CD14-positive monocyte (primary cell): ENCODE measurements around the gene CTBP2. TPM values are rescaled to one million over a fixed set of nuclear protein-coding genes. Genes with fewer than 3 reads are reported as not detected.

Experiments used
- DNase-seq, 3 donors: peaks; one replicate each; pipeline ENCODE4 v3.0.0-alpha.2; 2011 to 2022
- H2AFZ ChIP-seq: 2 replicates; pipeline ENCODE4 v1.6.0; 2012; ENCODE audit warnings: mild to moderate bottlenecking, low read depth, low read length, inconsistent platforms; ENCODE audit not compliant: insufficient read depth, poor library complexity, severe bottlenecking
- H3K27ac ChIP-seq, 2 donors: 1 replicate in 1 of 2; 2 replicates in 1 of 2; pipeline ENCODE4 v1.5.1; 2012 to 2013; ENCODE audit warnings: low read length in 2 of 2, control low read depth in 1 of 2, inconsistent platforms in 1 of 2, low read depth in 1 of 2, mild to moderate bottlenecking in 1 of 2
- H3K27me3 ChIP-seq, 2 donors: one replicate each; pipeline versions ENCODE4 v1.6.0 to v1.6.1; 2011 to 2013; ENCODE audit warnings: low read length in 2 of 2; ENCODE audit not compliant: control insufficient read depth in 2 of 2, insufficient read depth in 2 of 2
- H3K36me3 ChIP-seq, 2 donors: replicated peaks in 1 of 2; 1 replicate in 1 of 2; 2 replicates in 1 of 2; pipeline versions ENCODE4 v1.5.1 to v1.6.1; 2012 to 2013; ENCODE audit warnings: low read length in 2 of 2, control low read depth in 1 of 2, inconsistent platforms in 1 of 2, mild to moderate bottlenecking in 1 of 2; ENCODE audit not compliant: insufficient read depth in 2 of 2, control insufficient read depth in 1 of 2
- H3K4me1 ChIP-seq, 2 donors: 1 replicate in 1 of 2; 2 replicates in 1 of 2; pipeline versions ENCODE4 v1.5.1 to v1.6.1; 2012 to 2013; ENCODE audit warnings: low read length in 2 of 2, control low read depth in 1 of 2, inconsistent platforms in 1 of 2, mild to moderate bottlenecking in 1 of 2, moderate library complexity in 1 of 2; ENCODE audit not compliant: insufficient read depth in 2 of 2, control insufficient read depth in 1 of 2
- H3K4me2 ChIP-seq: replicated peaks from 2 replicates; pipeline ENCODE3; 2012; ENCODE audit warnings: low read length, moderate library complexity, mild to moderate bottlenecking; ENCODE audit not compliant: poor library complexity, severe bottlenecking; ENCODE audit errors: extremely low read depth
- H3K4me3 ChIP-seq, 3 experiments: fragments of 200-600 bp in 1 of 3; sonication (generic) in 1 of 3; replicated peaks in 1 of 3; 1 replicate in 2 of 3; 2 replicates in 1 of 3; pipeline ENCODE4 v1.5.1; 2011 to 2013; ENCODE audit warnings: low read length in 3 of 3, mild to moderate bottlenecking in 3 of 3, control low read depth in 2 of 3, low read depth in 2 of 3, inconsistent platforms in 1 of 3, moderate library complexity in 1 of 3
- H3K79me2 ChIP-seq: 2 replicates; pipeline ENCODE4 v1.6.0; 2012; ENCODE audit warnings: mild to moderate bottlenecking, control low read depth, inconsistent platforms, low read length, moderate library complexity; ENCODE audit not compliant: insufficient read depth
- H3K9ac ChIP-seq: 2 replicates; pipeline ENCODE4 v1.6.0; 2017; ENCODE audit warnings: low read length, mild to moderate bottlenecking; ENCODE audit not compliant: insufficient read depth, poor library complexity, severe bottlenecking
- H3K9me3 ChIP-seq, 2 donors: replicated peaks in 1 of 2; 1 replicate in 1 of 2; 2 replicates in 1 of 2; pipeline versions ENCODE4 v1.5.1 to v1.6.1; 2012 to 2013; ENCODE audit warnings: low read length in 2 of 2, control low read depth in 1 of 2; ENCODE audit not compliant: control insufficient read depth in 1 of 2, insufficient read depth in 1 of 2
- H4K20me1 ChIP-seq: 2 replicates; pipeline ENCODE4 v1.6.0; 2012; ENCODE audit warnings: mild to moderate bottlenecking, low read length, control low read depth, moderate library complexity; ENCODE audit not compliant: insufficient read depth
- H3K27ac Mint-ChIP-seq, 7 donors: one replicate each; pipeline ENCODE4 v1.8.0; 2020; ENCODE audit warnings: mild to moderate bottlenecking in 7 of 7, mixed read lengths in 7 of 7, moderate library complexity in 6 of 7, inconsistent platforms in 2 of 7
- H3K27me3 Mint-ChIP-seq, 3 donors: one replicate each; pipeline ENCODE4 v1.8.0; 2021 to 2022; ENCODE audit warnings: low read depth in 3 of 3, mild to moderate bottlenecking in 3 of 3, mixed read lengths in 3 of 3, moderate library complexity in 3 of 3, inconsistent platforms in 1 of 3
- H3K36me3 Mint-ChIP-seq, 2 donors: one replicate each; pipeline ENCODE4 v1.8.0; 2020; ENCODE audit warnings: mixed read lengths in 2 of 2, inconsistent platforms in 1 of 2, mild to moderate bottlenecking in 1 of 2
- H3K4me1 Mint-ChIP-seq: one replicate; pipeline ENCODE4 v1.8.0; 2020; ENCODE audit warnings: mild to moderate bottlenecking, mixed read lengths
- H3K4me3 Mint-ChIP-seq, 2 donors: one replicate each; pipeline ENCODE4 v1.8.0; 2020; ENCODE audit warnings: mild to moderate bottlenecking in 2 of 2, mixed read lengths in 2 of 2, moderate library complexity in 1 of 2
- H3K9me3 Mint-ChIP-seq, 7 donors: one replicate each; pipeline ENCODE4 v1.8.0; 2020 to 2022; ENCODE audit warnings: mixed read lengths in 7 of 7, mild to moderate bottlenecking in 6 of 7, moderate library complexity in 6 of 7, inconsistent platforms in 2 of 7
- WGBS: methylation state at CpG from one replicate; pipeline ENCODE4 v1.1.5; 2013; ENCODE audit warnings: missing lambda C conversion rate; ENCODE audit not compliant: insufficient coverage; 5-methylcytosine and 5-hydroxymethylcytosine counted together
- intact Hi-C, 2 donors: fragments of 100-400 bp; cut with micrococcal nuclease; formaldehyde crosslinking; loops; one replicate each; pipeline versions ENCODE4 v1.15.0 to v1.15.1; 2023
- polyA plus RNA-seq, 3 donors: library from polyadenylated mRNA; depleted of rRNA in 1 of 3; unstranded in 2 of 3; stranded (reverse) in 1 of 3; fragments of 300-500 nt in 2 of 3; fragments of >200 nt in 1 of 3; fragmentation: Illumina TruSeq in 2 of 3; gene quantifications; 1 replicate in 2 of 3; 2 replicates in 1 of 3; pipeline ENCODE4 v1.2.3, GENCODE V29; 2012 to 2021
- TF ChIP-seq, protein P1 (sequence below): fragments of 200-600 bp; IDR thresholded peaks from one replicate; pipeline ENCODE4 v1.8.0; 2022; ENCODE audit warnings: antibody characterized with exemption, mild to moderate bottlenecking

Gene CTBP2
- polyA plus RNA-seq, 3 donors, result 40.9 to 87.1 (median 41.1) TPM

DNA sequence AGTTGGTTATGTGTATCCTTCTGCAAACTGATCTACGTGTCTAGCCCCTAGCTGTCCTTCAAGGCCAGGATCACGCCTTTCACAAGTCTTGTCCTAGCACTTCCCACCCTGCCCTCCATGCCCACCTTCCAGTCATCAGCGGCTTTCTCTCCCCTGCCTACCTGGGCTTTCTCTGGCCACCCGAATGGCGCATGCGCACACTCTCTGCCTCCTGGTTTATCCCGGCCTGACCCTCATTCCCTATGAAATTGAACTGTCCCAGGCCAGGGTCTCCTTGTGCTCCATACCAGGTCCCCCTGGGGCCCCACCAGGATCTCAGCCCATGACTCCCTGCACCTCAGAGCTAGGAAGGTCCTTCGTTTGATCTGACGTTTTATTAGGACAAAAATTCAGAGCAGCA lies 31.6 kb upstream of the CTBP2 start:
- TF ChIP-seq, protein P1, sequence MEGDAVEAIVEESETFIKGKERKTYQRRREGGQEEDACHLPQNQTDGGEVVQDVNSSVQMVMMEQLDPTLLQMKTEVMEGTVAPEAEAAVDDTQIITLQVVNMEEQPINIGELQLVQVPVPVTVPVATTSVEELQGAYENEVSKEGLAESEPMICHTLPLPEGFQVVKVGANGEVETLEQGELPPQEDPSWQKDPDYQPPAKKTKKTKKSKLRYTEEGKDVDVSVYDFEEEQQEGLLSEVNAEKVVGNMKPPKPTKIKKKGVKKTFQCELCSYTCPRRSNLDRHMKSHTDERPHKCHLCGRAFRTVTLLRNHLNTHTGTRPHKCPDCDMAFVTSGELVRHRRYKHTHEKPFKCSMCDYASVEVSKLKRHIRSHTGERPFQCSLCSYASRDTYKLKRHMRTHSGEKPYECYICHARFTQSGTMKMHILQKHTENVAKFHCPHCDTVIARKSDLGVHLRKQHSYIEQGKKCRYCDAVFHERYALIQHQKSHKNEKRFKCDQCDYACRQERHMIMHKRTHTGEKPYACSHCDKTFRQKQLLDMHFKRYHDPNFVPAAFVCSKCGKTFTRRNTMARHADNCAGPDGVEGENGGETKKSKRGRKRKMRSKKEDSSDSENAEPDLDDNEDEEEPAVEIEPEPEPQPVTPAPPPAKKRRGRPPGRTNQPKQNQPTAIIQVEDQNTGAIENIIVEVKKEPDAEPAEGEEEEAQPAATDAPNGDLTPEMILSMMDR, result no peak
- Mint-ChIP-seq H3K4me1 (no peaks in the 10 kb centered on the region), H3K36me3 (no peaks in the 10 kb centered on the region), H3K27me3 (peaks cover 2 to 8% (median 7%) of the 10 kb centered on the region in 3 donors), H3K4me3 (no peak overlapping the region), H3K9me3 (peaks cover 0 to 2% (median 0%) of the 10 kb centered on the region in 7 donors), H3K27ac (peak overlapping the region in 1 of 7 donors; percentile 53)
- no peaks in the 10 kb centered on the region for H3K9me3 ChIP-seq
- no peak overlapping the region for H3K9ac ChIP-seq
- no peaks in the 10 kb centered on the region for H3K79me2 ChIP-seq
- no peaks in the 10 kb centered on the region for H3K4me1 ChIP-seq
- H3K4me3 ChIP-seq, result no peak overlapping the region
- H3K36me3 ChIP-seq, result no peaks in the 10 kb centered on the region
- WGBS, result 93% methylated on average over 7 of the region's 9 CpGs
- DNase-seq, result no peak
- H3K4me2 ChIP-seq, result no peak overlapping the region
- no peaks in the 10 kb centered on the region for H3K27me3 ChIP-seq
- no peaks in the 10 kb centered on the region for H4K20me1 ChIP-seq
- H2AFZ ChIP-seq, result no peak overlapping the region
- no peak overlapping the region for H3K27ac ChIP-seq
- intact Hi-C loops, result no loop called here

DNA sequence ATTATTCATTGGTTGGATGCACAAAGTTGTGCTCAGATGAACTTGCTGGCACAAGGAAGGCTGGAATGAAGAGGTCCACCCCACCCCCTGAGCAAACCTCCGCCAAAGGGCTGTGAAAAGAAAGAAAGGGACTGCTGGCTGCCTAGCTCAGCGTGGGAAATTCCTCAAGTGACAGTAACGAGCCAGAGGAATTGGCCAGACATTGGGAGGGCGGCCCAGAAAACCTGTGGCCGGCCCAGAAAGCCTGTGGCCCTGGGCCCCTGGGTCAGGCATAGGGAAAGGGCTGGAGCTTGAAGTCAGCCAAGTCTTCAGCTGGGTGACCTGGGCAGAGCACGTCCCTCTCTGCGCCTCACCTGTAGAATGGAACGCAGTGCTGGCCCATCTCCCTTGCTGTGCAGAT lies 30.6 kb upstream of the CTBP2 start:
- no peak overlapping the region for H2AFZ ChIP-seq
- no peak for DNase-seq
- intact Hi-C loops, result no loop called here
- Mint-ChIP-seq H3K4me1 (no peaks in the 10 kb centered on the region), H3K36me3 (no peaks in the 10 kb centered on the region), H3K27ac (no peak overlapping the region), H3K27me3 (peaks cover 2 to 8% (median 7%) of the 10 kb centered on the region in 3 donors), H3K9me3 (peaks cover 0 to 2% (median 0%) of the 10 kb centered on the region in 7 donors), H3K4me3 (no peak overlapping the region)
- 92% methylated on average over 6 of the region's 8 CpGs for WGBS
- H3K36me3 ChIP-seq, result no peaks in the 10 kb centered on the region
- no peak overlapping the region for H3K9ac ChIP-seq
- no peaks in the 10 kb centered on the region for H4K20me1 ChIP-seq
- H3K27ac ChIP-seq, result no peak overlapping the region
- H3K4me2 ChIP-seq, result no peak overlapping the region
- H3K79me2 ChIP-seq, result no peaks in the 10 kb centered on the region
- no peaks in the 10 kb centered on the region for H3K4me1 ChIP-seq
- no peaks in the 10 kb centered on the region for H3K27me3 ChIP-seq
- H3K9me3 ChIP-seq, result no peaks in the 10 kb centered on the region
- no peak overlapping the region for H3K4me3 ChIP-seq
- TF ChIP-seq, protein P1, result no peak
